Effector CD8-positive, alpha-beta T cell (primary cell): ENCODE data around the gene CPXM2.

ENCODE experiments used
- DNase-seq: peaks from one replicate; lab custom pipeline; 2025; lab: John Stamatoyannopoulos, UW
- total RNA-seq, 4 experiments: gene quantifications; one replicate each; lab custom pipeline; 2026; lab: John Stamatoyannopoulos, UW

CPXM2 gene
- total RNA-seq, result 0 reads per million in 4 experiments

DNA sequence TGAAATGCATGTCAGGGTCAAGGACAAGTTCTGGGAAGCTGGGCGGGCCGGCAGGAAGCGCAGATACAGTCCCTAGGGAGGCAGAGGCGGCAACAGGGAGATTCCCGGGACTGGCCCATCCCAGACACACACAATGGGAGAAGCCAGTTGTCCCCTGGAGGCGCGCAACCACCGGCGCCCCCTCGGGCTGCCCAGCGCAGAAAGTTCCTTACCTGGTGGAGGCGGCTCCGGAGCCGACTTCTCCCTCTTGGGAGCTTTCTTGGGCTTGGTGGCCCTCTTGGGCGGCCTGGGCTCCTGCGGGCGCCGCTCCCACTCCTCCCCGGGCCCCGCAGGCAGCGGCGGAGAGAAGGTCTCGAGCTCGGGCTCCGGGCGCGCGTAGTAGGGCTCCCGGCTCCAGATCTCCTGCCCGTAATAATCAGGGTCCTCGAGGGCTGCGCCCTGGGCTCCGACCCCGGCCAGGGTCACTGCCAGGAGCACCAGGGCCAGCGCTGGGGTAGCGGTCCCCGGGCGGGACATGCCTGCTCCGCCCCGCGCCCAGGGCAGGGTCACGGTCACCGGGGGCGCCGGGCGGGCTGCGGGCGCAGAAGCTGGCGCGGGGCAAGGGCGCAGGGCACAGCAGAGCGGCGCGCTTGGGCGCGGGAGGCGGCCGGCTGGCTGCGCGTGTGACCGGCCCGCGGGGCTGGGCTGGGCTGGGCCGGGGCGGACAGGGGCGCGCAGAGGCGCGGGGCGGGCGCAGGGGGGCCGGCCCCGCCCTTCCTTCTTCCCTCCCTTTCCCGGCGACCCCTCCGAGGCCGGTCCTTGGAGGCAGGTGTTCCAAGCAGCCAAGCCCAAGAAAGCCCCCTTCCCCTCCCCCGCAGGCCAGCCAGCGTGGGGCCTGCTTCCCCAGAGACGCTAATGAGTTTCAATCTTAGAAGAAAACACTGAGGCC lies at the start of gene CPXM2:
CPXM2 (minus strand) TSS at position 664 of the 928 bp plus-strand sequence; CDS start at position 516, 148 bp downstream.
- no peak for DNase-seq

DNA sequence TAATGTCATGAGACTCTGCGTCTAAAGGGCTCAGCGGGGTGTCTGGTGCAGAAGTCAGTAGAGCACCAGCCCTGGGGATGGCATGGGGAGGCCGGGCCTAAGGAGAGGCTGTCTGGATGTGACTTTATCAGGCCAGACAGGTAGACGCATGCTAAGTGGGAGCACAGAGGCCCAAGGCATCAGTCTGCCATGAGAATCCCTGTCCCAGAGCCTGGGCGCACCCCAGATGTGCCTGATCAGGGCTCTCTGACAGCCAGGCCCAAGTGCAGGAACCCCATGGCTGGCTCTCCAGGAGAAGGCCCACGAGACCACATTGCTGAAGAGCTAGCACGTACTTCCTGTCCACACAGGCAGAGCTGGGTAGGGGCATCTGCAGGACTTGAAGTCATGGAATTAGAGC lies 48.0 kb upstream of the CPXM2 start:
- DNase-seq, result no peak

DNA sequence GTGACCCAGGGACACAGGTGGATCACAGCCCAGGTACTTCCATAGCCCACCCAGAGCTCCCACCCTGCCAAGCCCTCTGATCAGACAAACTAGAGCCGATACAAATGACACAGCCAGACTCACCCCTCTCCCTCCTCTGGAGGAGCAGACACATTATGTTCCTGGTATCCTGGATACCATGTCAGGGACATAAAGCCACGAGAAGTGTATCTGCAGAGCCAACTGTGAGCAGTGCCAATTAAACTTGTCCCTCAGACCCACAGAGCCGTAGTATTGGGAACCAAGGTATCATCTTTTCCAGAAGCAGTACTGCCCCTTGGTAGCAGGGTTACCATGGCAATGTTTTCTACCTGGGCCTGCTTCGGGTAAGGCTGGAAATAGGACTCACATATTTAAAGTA lies 47.3 kb upstream of the CPXM2 start:
- DNase-seq, result no peak

DNA sequence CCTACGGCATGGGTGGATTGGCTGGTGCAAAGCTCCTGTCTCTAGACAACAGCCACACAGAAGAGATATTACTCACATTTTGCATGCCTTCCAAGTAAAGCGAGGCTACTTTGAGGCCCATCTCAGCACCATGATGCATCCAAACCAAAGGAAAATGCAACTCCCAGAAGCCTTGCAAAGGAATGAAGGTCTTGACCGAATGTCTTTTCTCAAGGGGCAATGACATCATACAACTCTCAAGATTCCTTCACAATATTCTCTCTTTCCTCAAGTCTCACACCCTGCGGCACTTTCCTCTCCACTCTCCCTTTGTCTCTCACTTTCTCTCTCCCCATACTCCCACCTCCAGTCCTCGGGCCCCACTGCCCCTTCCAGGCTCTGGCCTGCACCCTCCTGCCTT lies 44.8 kb upstream of the CPXM2 start:
- no peak for DNase-seq

DNA sequence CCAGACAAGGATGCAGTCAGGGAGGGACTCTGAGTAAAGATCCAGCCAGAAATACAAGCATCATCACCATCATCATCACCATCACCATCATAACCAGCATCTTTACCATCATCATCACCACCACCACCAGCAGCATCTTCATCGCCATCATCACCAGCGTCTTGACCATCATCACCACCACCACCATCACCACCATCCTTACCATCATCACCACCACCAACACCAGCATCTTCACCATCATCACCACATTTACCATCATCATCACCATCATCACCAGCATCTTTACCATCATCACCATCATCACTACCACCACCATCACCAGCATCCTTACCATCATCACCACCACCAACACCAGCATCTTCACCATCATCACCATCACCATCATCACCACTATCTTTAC lies 44.1 kb upstream of the CPXM2 start:
- DNase-seq, result no peak

DNA sequence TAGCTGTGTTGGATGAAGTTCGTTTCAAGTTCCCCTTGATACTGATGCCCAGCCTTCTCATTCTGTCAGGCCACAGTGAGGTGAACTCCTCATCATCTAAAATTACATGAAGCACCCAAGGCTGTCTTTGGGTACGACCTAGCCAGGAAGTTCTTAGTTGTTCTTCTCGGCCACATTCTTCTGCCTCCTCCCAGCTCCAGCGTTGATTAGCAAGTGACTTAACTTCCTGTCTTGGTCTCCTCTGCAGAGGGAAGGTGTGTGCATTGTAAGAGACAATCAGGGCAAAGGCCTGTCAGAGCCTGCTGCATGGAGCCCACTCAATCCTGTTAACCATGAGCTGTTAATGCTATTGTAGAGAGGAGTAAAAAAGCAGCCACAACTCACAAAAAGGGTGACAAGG lies 43.2 kb upstream of the CPXM2 start:
- no peak for DNase-seq

DNA sequence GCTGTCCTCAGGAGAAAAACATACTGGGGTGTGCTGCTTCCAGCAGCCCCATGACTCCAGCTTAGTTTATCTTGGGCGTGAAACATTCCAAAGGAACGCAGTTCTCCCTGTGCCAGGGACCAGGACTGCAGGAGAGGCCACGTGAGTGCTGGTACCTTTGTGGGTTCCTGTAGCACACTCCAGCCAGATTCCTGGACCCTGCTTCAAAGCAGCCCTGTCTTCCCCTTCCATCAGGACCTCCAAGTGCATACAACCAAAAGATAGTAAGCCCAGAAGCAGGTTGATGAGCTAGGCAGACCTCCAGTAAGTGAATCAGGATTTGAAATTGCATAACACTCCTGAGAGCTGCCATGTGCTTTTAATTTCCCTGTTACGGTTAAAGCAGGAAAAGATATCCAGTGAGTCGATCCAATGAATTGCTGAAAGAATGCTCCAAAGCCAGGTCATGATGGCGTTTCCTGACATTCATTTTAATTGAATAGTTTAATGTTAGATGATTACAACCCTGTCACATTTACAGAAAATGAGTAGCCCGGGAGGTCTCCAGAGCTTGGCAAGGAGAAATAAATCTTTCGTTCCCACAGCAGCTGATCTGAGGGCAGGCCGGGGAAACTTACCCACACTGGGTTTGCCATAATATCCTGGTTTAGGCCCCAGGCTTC lies 38.9 kb upstream of the CPXM2 start:
- DNase-seq, result no peak

DNA sequence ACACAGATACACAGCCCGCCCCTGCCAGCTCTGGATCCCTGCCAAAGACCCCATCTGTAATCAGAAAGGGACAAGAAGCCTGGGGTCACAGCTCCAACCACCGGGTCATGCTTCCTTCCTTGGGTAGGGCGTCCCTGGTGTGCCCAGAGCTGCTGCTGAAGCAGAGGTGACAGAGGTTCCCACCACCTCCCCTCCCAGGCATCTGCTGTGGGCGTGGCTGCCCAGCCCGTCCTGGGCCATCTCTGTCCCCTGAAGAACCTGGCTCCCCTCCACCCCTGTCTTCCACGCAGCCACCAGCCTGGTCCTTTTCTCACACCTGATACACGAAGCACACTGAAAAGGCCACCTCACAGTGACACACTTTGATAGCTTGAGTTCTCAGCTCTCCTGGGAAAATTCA lies 38.2 kb upstream of the CPXM2 start:
- no peak for DNase-seq

DNA sequence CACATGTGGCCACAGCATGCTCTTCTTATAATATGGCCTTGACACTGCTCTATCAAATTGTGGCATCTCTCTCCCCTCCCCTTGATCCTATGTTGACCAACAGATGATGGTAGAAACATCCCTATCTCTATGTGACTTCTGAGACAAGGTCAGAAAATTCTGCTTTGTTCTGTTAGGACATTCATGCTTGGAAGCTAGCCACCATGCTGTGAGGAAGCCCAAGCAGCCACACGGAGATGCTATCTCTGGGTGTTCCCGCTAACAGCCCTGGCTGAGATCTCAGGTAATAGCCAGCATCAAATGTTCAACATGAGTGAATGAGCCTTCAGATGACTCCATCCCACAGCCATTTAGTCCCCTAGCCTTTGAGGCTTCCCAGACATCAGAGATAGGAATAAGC lies 36.8 kb upstream of the CPXM2 start:
- no peak for DNase-seq

DNA sequence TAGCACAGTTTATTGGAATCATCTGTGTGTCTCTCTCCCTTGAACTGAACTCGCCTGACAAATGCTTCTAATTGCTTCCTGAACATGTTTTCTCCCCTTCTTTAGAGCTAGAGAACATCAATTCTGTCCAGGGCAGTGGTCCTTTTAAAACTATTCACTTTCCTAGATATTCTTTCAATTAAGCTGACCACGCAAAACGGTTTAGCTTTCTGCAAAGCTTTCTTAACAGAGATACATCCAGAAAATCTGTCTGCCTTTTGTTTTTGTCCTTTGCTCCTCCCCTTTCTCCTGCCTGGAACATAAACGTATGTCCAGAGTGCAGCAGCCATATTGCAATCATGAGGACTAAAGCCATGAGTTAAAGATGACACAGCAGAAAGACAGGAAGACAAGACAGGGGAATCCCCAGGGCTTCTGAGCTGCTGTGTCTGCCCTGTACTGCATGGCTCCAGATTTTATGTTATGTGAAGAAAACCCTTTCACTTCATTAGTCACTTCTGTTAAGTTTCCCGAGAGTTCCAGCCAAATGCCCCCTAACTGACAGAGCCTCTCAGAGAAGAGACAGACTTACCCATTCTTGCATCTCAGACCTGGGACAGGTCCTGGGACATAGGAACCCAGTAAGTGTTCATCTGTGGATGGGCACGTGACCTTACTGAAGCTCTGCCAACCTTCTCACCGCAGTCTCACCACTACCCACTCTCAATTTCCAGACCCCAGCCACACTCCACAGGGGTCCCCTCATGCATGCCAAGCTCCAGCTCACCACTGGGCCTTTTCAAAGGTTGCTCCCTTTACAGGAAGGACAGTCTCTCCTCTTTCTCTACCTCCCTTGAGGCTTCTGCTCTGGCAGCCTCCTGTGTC lies 35.0 kb upstream of the CPXM2 start:
- DNase-seq, result no peak

DNA sequence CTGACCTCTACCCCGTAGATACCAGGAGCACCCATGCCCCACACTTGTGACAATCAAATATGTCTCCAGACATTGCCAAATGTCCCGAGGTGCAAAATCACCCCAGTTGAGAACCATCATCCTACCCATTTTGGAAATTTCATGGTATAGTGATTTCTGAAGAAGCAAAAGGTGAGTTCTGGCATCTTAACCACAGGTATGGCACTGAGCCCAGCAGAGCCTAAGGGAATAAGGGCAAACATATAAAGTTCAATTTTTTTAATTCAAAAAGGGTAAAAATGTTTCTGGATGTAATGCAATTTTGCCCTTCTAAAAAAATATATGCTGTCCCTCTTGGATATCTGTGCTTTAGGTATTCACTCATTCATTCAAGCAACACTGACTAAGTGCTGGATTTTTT lies 30.5 kb upstream of the CPXM2 start:
- no peak for DNase-seq

DNA sequence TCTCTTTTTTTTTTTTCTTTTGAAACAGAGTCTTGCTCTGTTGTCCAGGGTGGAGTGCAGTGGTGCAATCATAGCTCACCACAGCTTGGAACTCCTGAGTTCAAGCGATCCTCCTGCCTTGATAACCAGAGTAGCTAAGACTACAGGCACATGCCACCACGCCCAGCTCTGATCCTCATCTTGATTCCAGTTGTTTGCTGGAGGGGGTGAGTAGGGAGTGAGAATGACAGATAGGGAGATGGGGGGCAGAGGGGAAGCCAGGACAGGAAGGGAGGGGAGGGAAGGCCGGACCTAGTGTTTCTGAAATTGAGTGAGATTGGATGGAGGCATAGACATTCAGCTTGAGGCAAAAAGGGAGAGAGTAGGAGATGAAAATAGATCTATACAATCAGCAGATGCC lies 25.2 kb upstream of the CPXM2 start:
- DNase-seq, result no peak

DNA sequence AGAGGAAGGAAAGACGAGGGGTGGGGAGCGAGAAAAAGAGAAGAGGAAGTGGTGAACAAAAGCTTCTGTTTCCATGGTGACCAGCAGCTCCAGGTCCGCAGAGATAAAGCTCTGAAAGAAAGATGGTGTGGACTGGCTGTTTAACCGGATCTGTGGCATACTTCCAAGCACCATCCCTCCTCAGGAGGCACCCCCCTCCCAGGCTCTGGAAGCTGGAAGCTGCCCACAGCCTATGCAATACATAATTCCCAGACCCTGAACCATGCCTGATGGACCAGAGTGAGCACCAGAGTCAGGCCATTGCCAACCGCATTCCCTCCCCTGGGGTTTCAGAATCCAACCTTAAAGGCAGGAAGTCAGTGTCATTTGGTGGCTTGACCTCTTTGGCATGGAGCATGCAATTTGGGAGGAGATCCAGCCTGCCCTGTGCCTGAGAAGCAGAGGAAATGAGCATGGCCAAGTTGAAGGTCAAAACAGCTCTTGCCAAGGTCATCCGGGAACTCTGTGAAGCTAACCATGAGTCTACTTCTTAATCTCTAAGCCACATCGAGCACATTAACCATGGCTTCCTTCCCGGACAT lies 22.2 kb upstream of the CPXM2 start:
- DNase-seq, result no peak

DNA sequence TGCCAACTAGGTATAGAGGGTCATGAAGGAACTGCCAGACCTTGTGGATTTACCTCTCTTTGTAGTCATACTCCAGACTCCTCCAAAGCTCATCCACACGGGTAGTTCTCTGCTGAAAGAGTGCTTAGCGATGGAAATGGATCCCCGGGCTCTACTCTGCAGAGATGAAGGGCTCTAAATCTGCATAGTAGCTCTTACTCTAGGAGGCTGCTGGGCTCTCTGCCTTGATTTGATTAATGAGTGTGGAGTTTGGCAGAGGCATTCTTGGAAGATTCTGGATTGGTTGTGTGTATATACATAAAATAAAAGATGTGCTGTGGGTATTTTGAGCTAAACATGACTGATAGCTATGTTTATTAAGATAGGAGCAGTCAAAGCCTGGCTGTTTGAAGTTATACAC lies 21.3 kb upstream of the CPXM2 start:
- no peak for DNase-seq

DNA sequence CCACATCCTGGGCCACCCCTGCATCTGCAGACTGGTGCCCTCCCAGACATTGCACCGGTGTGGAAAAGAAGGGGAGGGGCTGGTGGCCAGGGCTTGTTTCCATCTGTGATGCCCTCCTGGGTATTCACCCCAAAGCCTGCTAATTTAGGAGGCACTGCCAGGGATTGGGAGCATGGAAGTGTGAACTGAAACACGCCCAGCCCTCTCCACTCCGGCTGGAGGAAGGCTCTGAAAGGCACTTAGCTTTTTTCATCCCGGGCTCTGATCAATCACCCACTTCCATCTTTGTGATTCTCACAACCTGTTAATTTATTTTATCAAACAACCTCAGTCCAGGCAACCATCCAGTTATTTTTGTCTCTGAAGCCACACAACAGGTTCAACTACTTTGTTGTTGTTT lies 20.9 kb upstream of the CPXM2 start:
- DNase-seq, result no peak

DNA sequence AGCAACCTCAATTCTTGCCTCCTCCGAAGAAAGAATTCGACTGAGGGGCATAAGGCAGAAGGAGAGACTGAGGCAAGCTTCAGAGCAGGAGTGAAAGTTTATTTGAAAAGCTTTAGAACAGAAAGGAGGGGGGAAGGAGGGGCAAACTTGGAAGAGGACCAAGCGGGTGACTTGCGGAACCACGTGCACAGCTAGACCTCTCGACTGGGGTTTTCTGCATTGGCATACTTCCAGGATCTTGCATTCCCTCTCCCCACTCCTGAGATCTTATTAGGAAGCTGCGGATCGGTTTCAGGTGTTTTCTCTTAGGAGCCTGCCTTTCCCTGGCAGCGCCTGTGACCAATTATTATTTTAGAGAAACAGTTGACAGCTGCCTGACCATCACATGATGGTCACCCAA lies 20.3 kb upstream of the CPXM2 start:
- no peak for DNase-seq

DNA sequence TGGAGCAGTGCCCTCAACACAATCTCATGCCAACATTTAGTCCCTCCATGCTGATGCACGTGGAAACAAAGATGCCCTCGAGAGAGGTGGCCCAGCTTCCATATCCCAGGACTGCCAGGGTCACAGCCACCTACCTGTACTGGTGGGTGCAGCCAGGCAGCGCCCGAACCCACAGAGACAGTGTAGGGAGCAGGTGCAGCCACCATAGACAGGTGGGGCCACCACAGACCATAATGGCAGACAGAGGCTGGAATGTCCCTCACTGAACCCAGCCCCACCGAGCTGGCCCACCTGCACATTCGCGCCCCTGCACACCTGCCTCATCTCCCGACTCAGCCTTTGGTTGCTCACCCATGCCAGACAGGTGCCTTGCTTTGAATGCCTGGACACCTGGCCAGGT lies 18.3 kb upstream of the CPXM2 start:
- no peak for DNase-seq

DNA sequence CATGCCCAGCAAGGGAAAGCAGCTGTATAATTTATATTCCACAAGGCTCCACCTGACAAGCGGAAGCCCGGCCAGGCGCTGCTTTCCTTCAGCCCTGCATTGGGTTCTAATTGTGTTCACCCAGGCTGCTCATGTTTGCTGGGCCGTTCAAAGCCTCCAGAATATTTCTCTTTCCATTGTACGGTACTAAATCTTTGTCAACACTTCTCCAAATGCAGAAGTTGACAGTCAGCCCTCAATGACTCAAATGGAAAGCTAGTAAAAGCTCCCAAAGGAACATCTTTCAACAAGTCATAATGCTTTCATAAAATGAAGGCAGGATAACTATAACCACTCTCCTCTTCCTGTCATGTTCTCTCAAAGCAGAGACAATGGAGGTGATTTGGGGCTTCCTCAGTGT lies 17.8 kb upstream of the CPXM2 start:
- no peak for DNase-seq

DNA sequence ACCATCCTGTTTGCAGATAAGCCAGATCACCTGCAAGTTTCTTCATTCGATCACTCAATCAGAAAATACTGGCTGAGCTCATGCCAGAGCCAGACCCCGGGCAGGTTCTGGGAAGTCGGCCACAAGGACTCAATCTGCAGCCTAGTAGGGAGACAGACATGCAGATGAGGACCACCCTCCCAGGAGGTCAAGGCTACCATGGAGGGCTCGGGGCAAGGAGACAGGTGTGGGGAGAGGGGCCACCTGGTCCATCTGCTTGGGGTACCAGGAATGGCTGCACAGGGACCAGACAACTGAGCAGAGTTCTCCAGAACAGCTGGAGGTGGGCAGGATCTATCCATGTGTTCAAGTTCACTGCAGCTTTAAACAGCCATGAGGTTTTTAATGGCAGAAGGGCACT lies 16.8 kb upstream of the CPXM2 start:
- DNase-seq, result no peak

DNA sequence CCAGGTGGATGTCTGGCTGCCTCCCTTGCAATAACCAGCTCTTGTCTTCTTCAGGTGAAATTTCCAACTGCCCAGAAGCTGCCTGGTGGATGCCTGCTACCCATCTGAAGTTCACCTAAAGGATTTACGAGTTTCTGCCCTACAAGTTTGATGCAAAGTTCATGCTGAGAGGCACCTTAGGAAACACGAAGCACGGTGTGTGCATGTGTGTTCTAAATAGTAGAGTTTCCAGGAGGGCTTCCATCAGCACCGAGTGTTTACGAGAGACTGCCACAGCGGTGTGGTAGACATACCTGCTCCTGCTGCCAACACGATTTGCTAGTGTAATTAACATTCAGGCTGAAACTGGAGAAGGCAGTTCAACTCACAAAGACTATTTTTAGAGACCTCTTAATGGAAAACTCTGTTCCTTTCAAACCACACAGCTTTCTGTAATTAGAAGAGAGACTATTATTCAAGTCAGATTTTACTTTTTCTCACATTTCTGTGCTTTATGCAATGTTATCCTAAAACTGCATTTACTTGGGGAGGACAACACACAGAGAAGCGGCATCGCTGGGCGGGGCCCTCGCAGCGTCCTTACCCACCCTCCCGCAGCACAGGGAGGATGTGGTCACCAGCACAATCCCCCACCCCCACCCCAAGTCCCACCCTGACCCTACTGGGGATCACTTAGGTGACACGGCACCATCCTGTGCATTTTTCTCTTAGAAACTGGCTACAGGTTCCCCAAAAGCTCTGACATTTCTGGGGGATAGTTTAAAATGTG lies 15.5 kb upstream of the CPXM2 start:
- DNase-seq, result no peak

DNA sequence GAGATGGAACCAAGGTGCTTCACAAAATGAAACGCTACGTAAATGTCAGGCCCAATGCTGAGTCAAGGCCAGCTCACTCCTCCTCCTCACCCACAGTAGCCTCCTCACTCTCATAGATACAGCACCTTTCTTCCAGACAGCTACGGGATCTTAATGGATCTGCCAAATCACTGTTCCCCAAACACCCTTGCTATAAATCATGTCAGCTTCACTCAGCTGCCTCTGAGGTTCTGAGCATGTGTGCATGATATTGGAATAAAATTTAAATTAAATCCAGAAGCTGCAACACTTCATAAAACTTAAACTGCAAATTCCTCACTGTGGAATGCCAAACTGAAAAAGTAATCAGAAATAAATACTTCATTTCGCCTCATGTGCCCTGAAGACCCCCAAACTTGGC lies 14.7 kb upstream of the CPXM2 start:
- DNase-seq, result no peak
